Measurements from ENCODE around the gene SLIT1.

Gene SLIT1

GRCh38 chr10:97078261-97078937 lies 107.4 kb downstream of the SLIT1 start:
- DNase-seq = no peak

- no peak for DNase-seq
Measured at GRCh38 chr10:97076781-97077180, 109.0 kb downstream of the SLIT1 start.

GRCh38 chr10:97075961-97076525 lies 109.7 kb downstream of the SLIT1 start:
- no peak for DNase-seq

GRCh38 chr10:97075421-97075820 lies 110.3 kb downstream of the SLIT1 start:
- DNase-seq = no peak

GRCh38 chr10:97074256-97075145 lies 111.3 kb downstream of the SLIT1 start:
- no peak for DNase-seq

- DNase-seq = peak; percentile 29
Measured at GRCh38 chr10:97072851-97073665, 112.7 kb downstream of the SLIT1 start.

- DNase-seq = no peak
Measured at GRCh38 chr10:97071496-97071895, 114.3 kb downstream of the SLIT1 start.

GRCh38 chr10:97069576-97070362 lies 116.0 kb downstream of the SLIT1 start:
- no peak for DNase-seq

GRCh38 chr10:97069026-97069425 lies 116.7 kb downstream of the SLIT1 start:
- DNase-seq = no peak

- DNase-seq = no peak
Measured at GRCh38 chr10:97067716-97068391, 117.9 kb downstream of the SLIT1 start.

- no peak for DNase-seq
Measured at GRCh38 chr10:97066877-97067555, 118.7 kb downstream of the SLIT1 start.

- DNase-seq = no peak
Measured at GRCh38 chr10:97065686-97066660, 119.8 kb downstream of the SLIT1 start.

GRCh38 chr10:97065128-97065527 lies 120.6 kb downstream of the SLIT1 start:
- DNase-seq = no peak

GRCh38 chr10:97063983-97064837 lies 121.5 kb downstream of the SLIT1 start:
- DNase-seq = no peak

- DNase-seq = no peak
Measured at GRCh38 chr10:97063271-97063982, 122.3 kb downstream of the SLIT1 start.

- no peak for DNase-seq
Measured at GRCh38 chr10:97062456-97062855, 123.3 kb downstream of the SLIT1 start.

GRCh38 chr10:97062046-97062445 lies 123.7 kb downstream of the SLIT1 start:
- DNase-seq = no peak

- no peak for DNase-seq
Measured at GRCh38 chr10:97061423-97061822, 124.3 kb downstream of the SLIT1 start.

All from NCI-H2029 treated with DMSO at 0.1 percent for 48 hours (cell line).